ENCODE measurements around the gene SPATS2.

Gene SPATS2

GRCh38 chr12:49482095-49483051 lies 115.1 kb downstream of the SPATS2 start:
- Histone ChIP-seq H3K9me3 (ENCODE audit: low read length) (no peaks in the 10 kb centered on the region), H2AFZ (ENCODE audit: low read depth, low read length) (no peak overlapping the region), H3K36me3 (ENCODE audit: insufficient read depth, low read length) (peaks cover 19% of the 10 kb centered on the region), H3K4me1 (ENCODE audit: insufficient read depth, low read length) (no peaks in the 10 kb centered on the region), H3K27me3 (ENCODE audit: insufficient read depth, low read length) (no peaks in the 10 kb centered on the region), H3K4me3 (ENCODE audit: low read length) (no peak overlapping the region)

- no peaks in the 10 kb centered on the region for H3K9me3 ChIP-seq (ENCODE audit: low read length)
- H2AFZ ChIP-seq (ENCODE audit: low read depth, low read length), result no peak overlapping the region
- H3K4me3 ChIP-seq (ENCODE audit: low read length), result no peak overlapping the region
Measured at GRCh38 chr12:49483619-49484018, 116.4 kb downstream of the SPATS2 start.

GRCh38 chr12:49487605-49488004 lies 120.3 kb downstream of the SPATS2 start:
- Histone ChIP-seq H3K36me3 (ENCODE audit: insufficient read depth, low read length) (peaks cover 32% of the 10 kb centered on the region), H3K4me1 (ENCODE audit: insufficient read depth, low read length) (no peaks in the 10 kb centered on the region), H2AFZ (ENCODE audit: low read depth, low read length) (no peak overlapping the region), H3K9me3 (ENCODE audit: low read length) (no peaks in the 10 kb centered on the region), H3K27me3 (ENCODE audit: insufficient read depth, low read length) (no peaks in the 10 kb centered on the region), H3K4me3 (ENCODE audit: low read length) (no peak overlapping the region)

More at GRCh38 chr12:49483619-49484018, 116.4 kb downstream of the SPATS2 start:
- Histone ChIP-seq H3K4me1 (ENCODE audit: insufficient read depth, low read length) (no peaks in the 10 kb centered on the region), H3K36me3 (ENCODE audit: insufficient read depth, low read length) (peaks cover 21% of the 10 kb centered on the region), H3K27me3 (ENCODE audit: insufficient read depth, low read length) (no peaks in the 10 kb centered on the region)

- Histone ChIP-seq H3K27me3 (ENCODE audit: insufficient read depth, low read length) (no peaks in the 10 kb centered on the region), H3K9me3 (ENCODE audit: low read length) (no peaks in the 10 kb centered on the region), H2AFZ (ENCODE audit: low read depth, low read length) (no peak overlapping the region), H3K4me1 (ENCODE audit: insufficient read depth, low read length) (no peaks in the 10 kb centered on the region), H3K4me3 (ENCODE audit: low read length) (no peak overlapping the region), H3K36me3 (ENCODE audit: insufficient read depth, low read length) (peaks cover 32% of the 10 kb centered on the region)
Measured at GRCh38 chr12:49489154-49489553, 121.9 kb downstream of the SPATS2 start.

- no peaks in the 10 kb centered on the region for H3K4me1 ChIP-seq (ENCODE audit: insufficient read depth, low read length)
- H3K27me3 ChIP-seq (ENCODE audit: insufficient read depth, low read length), result no peaks in the 10 kb centered on the region
- H3K36me3 ChIP-seq (ENCODE audit: insufficient read depth, low read length), result peaks cover 29% of the 10 kb centered on the region
- no peaks in the 10 kb centered on the region for H3K9me3 ChIP-seq (ENCODE audit: low read length)
- no peak overlapping the region for H3K4me3 ChIP-seq (ENCODE audit: low read length)
- H2AFZ ChIP-seq (ENCODE audit: low read depth, low read length), result no peak overlapping the region
Measured at GRCh38 chr12:49489720-49490119, 122.5 kb downstream of the SPATS2 start.

- H3K36me3 ChIP-seq (ENCODE audit: insufficient read depth, low read length), result peaks cover 32% of the 10 kb centered on the region
- no peaks in the 10 kb centered on the region for H3K27me3 ChIP-seq (ENCODE audit: insufficient read depth, low read length)
- H3K4me3 ChIP-seq (ENCODE audit: low read length), result no peak overlapping the region
- H2AFZ ChIP-seq (ENCODE audit: low read depth, low read length), result no peak overlapping the region
- H3K9me3 ChIP-seq (ENCODE audit: low read length), result no peaks in the 10 kb centered on the region
- no peaks in the 10 kb centered on the region for H3K4me1 ChIP-seq (ENCODE audit: insufficient read depth, low read length)
Measured at GRCh38 chr12:49491823-49492222, 124.6 kb downstream of the SPATS2 start.

GRCh38 chr12:49493900-49494299 lies 126.6 kb downstream of the SPATS2 start:
- Histone ChIP-seq H3K36me3 (ENCODE audit: insufficient read depth, low read length) (peaks cover 36% of the 10 kb centered on the region), H2AFZ (ENCODE audit: low read depth, low read length) (no peak overlapping the region), H3K4me1 (ENCODE audit: insufficient read depth, low read length) (no peaks in the 10 kb centered on the region), H3K27me3 (ENCODE audit: insufficient read depth, low read length) (no peaks in the 10 kb centered on the region), H3K9me3 (ENCODE audit: low read length) (no peaks in the 10 kb centered on the region), H3K4me3 (ENCODE audit: low read length) (no peak overlapping the region)

- no peak overlapping the region for H3K4me3 ChIP-seq (ENCODE audit: low read length)
- no peaks in the 10 kb centered on the region for H3K9me3 ChIP-seq (ENCODE audit: low read length)
- no peak overlapping the region for H2AFZ ChIP-seq (ENCODE audit: low read depth, low read length)
- H3K36me3 ChIP-seq (ENCODE audit: insufficient read depth, low read length), result peaks cover 43% of the 10 kb centered on the region
- no peaks in the 10 kb centered on the region for H3K4me1 ChIP-seq (ENCODE audit: insufficient read depth, low read length)
- H3K27me3 ChIP-seq (ENCODE audit: insufficient read depth, low read length), result no peaks in the 10 kb centered on the region
Measured at GRCh38 chr12:49496417-49497360, 129.4 kb downstream of the SPATS2 start.

GRCh38 chr12:49501895-49502294 lies 134.6 kb downstream of the SPATS2 start:
- no peaks in the 10 kb centered on the region for H3K27me3 ChIP-seq (ENCODE audit: insufficient read depth, low read length)
- H3K4me1 ChIP-seq (ENCODE audit: insufficient read depth, low read length), result no peaks in the 10 kb centered on the region
- no peak overlapping the region for H3K4me3 ChIP-seq (ENCODE audit: low read length)
- H2AFZ ChIP-seq (ENCODE audit: low read depth, low read length), result no peak overlapping the region
- no peaks in the 10 kb centered on the region for H3K9me3 ChIP-seq (ENCODE audit: low read length)
- H3K36me3 ChIP-seq (ENCODE audit: insufficient read depth, low read length), result peaks cover 47% of the 10 kb centered on the region

GRCh38 chr12:49502590-49502989 lies 135.3 kb downstream of the SPATS2 start:
- Histone ChIP-seq H2AFZ (ENCODE audit: low read depth, low read length) (no peak overlapping the region), H3K4me1 (ENCODE audit: insufficient read depth, low read length) (no peaks in the 10 kb centered on the region), H3K9me3 (ENCODE audit: low read length) (no peaks in the 10 kb centered on the region), H3K27me3 (ENCODE audit: insufficient read depth, low read length) (no peaks in the 10 kb centered on the region), H3K36me3 (ENCODE audit: insufficient read depth, low read length) (peaks cover 45% of the 10 kb centered on the region), H3K4me3 (ENCODE audit: low read length) (no peak overlapping the region)

GRCh38 chr12:49503674-49504180 lies 136.5 kb downstream of the SPATS2 start:
- Histone ChIP-seq H3K9me3 (ENCODE audit: low read length) (no peaks in the 10 kb centered on the region), H3K36me3 (ENCODE audit: insufficient read depth, low read length) (peaks cover 40% of the 10 kb centered on the region), H3K4me3 (ENCODE audit: low read length) (no peak overlapping the region), H3K27me3 (ENCODE audit: insufficient read depth, low read length) (no peaks in the 10 kb centered on the region), H3K4me1 (ENCODE audit: insufficient read depth, low read length) (no peaks in the 10 kb centered on the region), H2AFZ (ENCODE audit: low read depth, low read length) (no peak overlapping the region)

GRCh38 chr12:49505672-49506071 lies 138.4 kb downstream of the SPATS2 start:
- H3K9me3 ChIP-seq (ENCODE audit: low read length), result no peaks in the 10 kb centered on the region
- no peaks in the 10 kb centered on the region for H3K27me3 ChIP-seq (ENCODE audit: insufficient read depth, low read length)
- H3K36me3 ChIP-seq (ENCODE audit: insufficient read depth, low read length), result peaks cover 28% of the 10 kb centered on the region
- H3K4me3 ChIP-seq (ENCODE audit: low read length), result no peak overlapping the region
- H2AFZ ChIP-seq (ENCODE audit: low read depth, low read length), result no peak overlapping the region
- H3K4me1 ChIP-seq (ENCODE audit: insufficient read depth, low read length), result no peaks in the 10 kb centered on the region

- H3K9me3 ChIP-seq (ENCODE audit: low read length), result no peaks in the 10 kb centered on the region
- peaks cover 18% of the 10 kb centered on the region for H3K36me3 ChIP-seq (ENCODE audit: insufficient read depth, low read length)
- no peaks in the 10 kb centered on the region for H3K27me3 ChIP-seq (ENCODE audit: insufficient read depth, low read length)
- no peak overlapping the region for H2AFZ ChIP-seq (ENCODE audit: low read depth, low read length)
- no peaks in the 10 kb centered on the region for H3K4me1 ChIP-seq (ENCODE audit: insufficient read depth, low read length)
- no peak overlapping the region for H3K4me3 ChIP-seq (ENCODE audit: low read length)
Measured at GRCh38 chr12:49507139-49507538, 139.9 kb downstream of the SPATS2 start.

Measured in neuron (in vitro differentiated cells).